NT2/D1 (cell line): Measurements from ENCODE around the gene NACC2.

Experiments used
- SUZ12 ChIP-seq: IDR thresholded peaks from 2 replicates; pipeline ENCODE4 v1.6.1; 2011; ENCODE audit not compliant: insufficient read length, insufficient read depth; ENCODE audit errors: extremely low read depth
- YY1 ChIP-seq: IDR thresholded peaks from 2 replicates; pipeline ENCODE4 v1.6.1; 2011; ENCODE audit not compliant: insufficient read length, insufficient read depth
- ZNF274 ChIP-seq: IDR thresholded peaks from 2 replicates; pipeline ENCODE4 v1.6.1; 2011; ENCODE audit warnings: mild to moderate bottlenecking, low read depth, low read length

- TF ChIP-seq SUZ12: no peak
- TF ChIP-seq ZNF274: no peak
- no peak for TF ChIP-seq YY1
Observed at GRCh38 chr9:136104488-136104800, 9.4 kb upstream of the NACC2 start.
